Measurements from ENCODE around the gene SYNPR.

GRCh38 chr3:63296249-63296648, 18.1 kb downstream of the SYNPR start:
- no peak for TF ChIP-seq CTCF (conservative IDR thresholded peaks at IDR 0.05; ENCODE audit: low read length)
- TF ChIP-seq EZH2phosphoT487 (IDR thresholded peaks at IDR 0.05; ENCODE audit: borderline replicate concordance, low read depth, low read length): no peak

Data from OCI-LY7 (cell line).